K562 (cell line): ENCODE results near the gene LLGL1. TPM values are rescaled to one million over a fixed set of nuclear protein-coding genes. Genes with fewer than 3 reads are reported as not detected.

Experiments used
- ATAC-seq: fragments of 200-7000 bp; cut with Tn5 transposase; 3 replicates; pipeline ENCODE4 v1.9.1; 2020; ENCODE audit warnings: moderate library complexity
- BruUV-seq: library from RNA; stranded (reverse); fragments of 400-500 nt; replicated peaks from 2 replicates; lab custom pipeline; 2021; lab: Mats Ljungman, UMichigan
- CTCF ChIA-PET: fragments of 300-600 bp; formaldehyde crosslinking; extraction: SDS; loops from one replicate; lab custom pipeline; 2021; ENCODE audit warnings: low intra/inter-chr PET ratio; lab: Yijun Ruan, JAX
- POLR2A ChIA-PET: fragments of 300-600, 350-650 bp; sonication (Branson Sonifier 250); formaldehyde crosslinking; extraction: SDS; loops from one replicate; lab custom pipeline; 2021; ENCODE audit warnings: antibody characterized with exemption, inconsistent platforms; lab: Yijun Ruan, JAX
- DNase-seq, 4 experiments: peaks; one replicate each; pipeline versions ENCODE4 v3.0.0 to v3.0.0-alpha.2; 2011 to 2018; ENCODE audit warnings: low spot score in 3 of 4, mixed read lengths in 3 of 4; ENCODE audit errors: extremely low read depth in 1 of 4
- FAIRE-seq: peaks from 2 replicates; lab custom pipeline; 2011; peaks lifted over from hg19 to GRCh38; lab: Jason Lieb, UNC
- H2AFZ ChIP-seq: 2 replicates; pipeline ENCODE4 v1.6.0; 2011; ENCODE audit warnings: low read depth, low read length, control low read depth, inconsistent platforms
- H3K27ac ChIP-seq: fragments of 200-600 bp; 3 replicates; pipeline ENCODE4 v1.8.0; 2011; ENCODE audit warnings: low read depth, mild to moderate bottlenecking, control low read depth, inconsistent platforms, low read length, moderate library complexity, mixed read lengths; ENCODE audit errors: extremely low read depth
- H3K27me3 ChIP-seq, 2 experiments: fragments of 300-600 bp in 1 of 2; 2 replicates in 1 of 2; 3 replicates in 1 of 2; pipeline versions ENCODE4 v1.6.0 to v1.8.0; 2011; ENCODE audit warnings: inconsistent platforms in 2 of 2, low read length in 2 of 2, mild to moderate bottlenecking in 1 of 2, mixed read lengths in 1 of 2, moderate library complexity in 1 of 2; ENCODE audit not compliant: control insufficient read depth in 2 of 2, insufficient read depth in 2 of 2
- H3K36me3 ChIP-seq: fragments of 300-600 bp; 3 replicates; pipeline ENCODE4 v1.8.0; 2011; ENCODE audit warnings: mild to moderate bottlenecking, low read length, inconsistent platforms; ENCODE audit not compliant: control insufficient read depth, insufficient read depth
- H3K4me1 ChIP-seq, 2 experiments: fragments of 200-600 bp in 1 of 2; replicated peaks in 1 of 2; 2 replicates in 1 of 2; 3 replicates in 1 of 2; pipeline versions ENCODE4 v1.5.1 to v1.8.0; 2011; ENCODE audit warnings: inconsistent platforms in 2 of 2, low read length in 2 of 2, mild to moderate bottlenecking in 1 of 2, mixed read lengths in 1 of 2, moderate library complexity in 1 of 2; ENCODE audit not compliant: control insufficient read depth in 2 of 2, insufficient read depth in 2 of 2
- H3K4me2 ChIP-seq: 2 replicates; pipeline ENCODE4 v1.6.1; 2011; ENCODE audit warnings: low read length, control low read depth, inconsistent platforms, mixed read lengths; ENCODE audit not compliant: insufficient read depth
- H3K4me3 ChIP-seq: fragments of 200-600 bp; sonication (generic), shearing (Covaris generic); 2 replicates; pipeline ENCODE4 v1.5.1; 2016; ENCODE audit warnings: control low read depth, inconsistent platforms
- H3K79me2 ChIP-seq: fragments of 200-600 bp; 3 replicates; pipeline ENCODE4 v1.8.0; 2011; ENCODE audit warnings: low read length, inconsistent platforms; ENCODE audit not compliant: control insufficient read depth, insufficient read depth
- H3K9ac ChIP-seq, 2 experiments: 2 replicates each; pipeline versions ENCODE4 v1.6.0 to v1.6.1; 2011; ENCODE audit warnings: low read depth in 2 of 2, low read length in 2 of 2, control low read depth in 1 of 2, inconsistent platforms in 1 of 2, mild to moderate bottlenecking in 1 of 2, mixed read lengths in 1 of 2; ENCODE audit not compliant: insufficient read depth in 1 of 2
- H3K9me1 ChIP-seq: one replicate; pipeline ENCODE4 v1.6.0; 2011; ENCODE audit warnings: inconsistent platforms, mild to moderate bottlenecking, low read length, moderate library complexity; ENCODE audit not compliant: control insufficient read depth, insufficient read depth
- H3K9me3 ChIP-seq: replicated peaks from 2 replicates; pipeline ENCODE4 v1.5.1; 2011; ENCODE audit warnings: low read depth, low read length, inconsistent platforms; ENCODE audit not compliant: control insufficient read depth, insufficient read depth
- H4K20me1 ChIP-seq: replicated peaks from 2 replicates; pipeline ENCODE4 v1.6.1; 2011; ENCODE audit warnings: low read length, inconsistent platforms, mixed read lengths; ENCODE audit not compliant: control insufficient read depth, insufficient read depth
- BMI1 ChIP-seq: fragments of 150-350 bp; IDR thresholded peaks from 2 replicates; pipeline ENCODE4 v1.6.1; 2014; ENCODE audit warnings: low read length
- CEBPZ ChIP-seq: fragments of 150-350 bp; IDR thresholded peaks from 2 replicates; pipeline ENCODE4 v1.6.1; 2014; ENCODE audit warnings: low read depth, mild to moderate bottlenecking, low read length, borderline replicate concordance
- FOS ChIP-seq: IDR thresholded peaks from 3 replicates; pipeline ENCODE4 v1.6.1; 2011; ENCODE audit not compliant: insufficient read length; ENCODE audit errors: extremely low read depth
- HDAC8 ChIP-seq: fragments of 450-650 bp; IDR thresholded peaks from 2 replicates; pipeline ENCODE4 v1.6.1; 2016; ENCODE audit warnings: mild to moderate bottlenecking, missing genetic modification characterization, moderate library complexity, missing compliant biosample characterization
- HSF4 ChIP-seq: fragments of 250-450 bp; sonication (Bioruptor Pico); IDR thresholded peaks from 2 replicates; pipeline ENCODE4 v2.1.2; 2022; ENCODE audit warnings: mild to moderate bottlenecking, moderate library complexity, borderline replicate concordance
- PYGO2 ChIP-seq: fragments of 450-650 bp; IDR thresholded peaks from 2 replicates; pipeline ENCODE4 v1.6.1; 2016; ENCODE audit warnings: mild to moderate bottlenecking, missing genetic modification characterization, moderate library complexity, missing compliant biosample characterization
- RFX1 ChIP-seq: fragments of 450-650 bp; IDR thresholded peaks from 2 replicates; pipeline ENCODE4 v1.6.1; 2016; ENCODE audit warnings: mild to moderate bottlenecking, moderate library complexity
- WHSC1 ChIP-seq: IDR thresholded peaks from one replicate; pipeline ENCODE4 v1.6.1; 2012; ENCODE audit warnings: low read length, control low read depth, inconsistent platforms
- ZNF431 ChIP-seq: sonication (generic); formaldehyde crosslinking; IDR thresholded peaks from 2 replicates; pipeline ENCODE4 v1.8.0; 2022; ENCODE audit warnings: mild to moderate bottlenecking, missing genetic modification reagents
- ZNF644 ChIP-seq: fragments of 200-800 bp; sonication (Bioruptor generic); IDR thresholded peaks from 2 replicates; pipeline ENCODE4 v1.6.1; 2016; ENCODE audit warnings: low read depth, missing genetic modification characterization, missing compliant biosample characterization
- WGBS: fragments of 100-300 bp; shearing (Covaris generic); methylation state at CpG from one replicate; pipeline ENCODE4 v1.1.6; 2016; ENCODE audit warnings: low coverage, mixed read lengths; ENCODE audit not compliant: insufficient coverage; ENCODE audit errors: missing lambda C conversion rate; 5-methylcytosine and 5-hydroxymethylcytosine counted together
- in situ Hi-C: fragments of 300-500 bp; cut with MboI; formaldehyde crosslinking; loops from 4 replicates; pipeline ENCODE4 v1.15.0; 2018; ENCODE audit warnings: inconsistent platforms, mixed read lengths
- intact Hi-C: fragments of 100-400 bp; cut with micrococcal nuclease; formaldehyde crosslinking; loops from 2 replicates; pipeline ENCODE4 v1.14.2; 2022
- polyA plus RNA-seq, 8 experiments: library from polyadenylated mRNA; depleted of rRNA in 4 of 8; stranded (reverse) in 5 of 8; unstranded in 3 of 8; fragments of >200 nt; fragmentation: Nextera tagmentation in 2 of 8; fragmentation: Illumina TruSeq in 1 of 8; extraction: Ambion mirVana in 2 of 8; extraction: Trizol in 1 of 8; gene quantifications; 2 replicates each; pipeline versions ENCODE4 v1.2.1 to v1.2.3, GENCODE V29; 2011 to 2014; ENCODE audit warnings: inconsistent platforms in 1 of 8, missing spikeins in 1 of 8
- total RNA-seq, 7 experiments: library from RNA; depleted of rRNA in 6 of 7; stranded (reverse); fragments of >200 nt in 6 of 7; fragmentation: Illumina TruSeq in 2 of 7; extraction: Trizol in 2 of 7; gene quantifications; 2 replicates each; pipeline versions ENCODE4 v1.2.1 to v1.2.3, GENCODE V29; 2011 to 2021; ENCODE audit warnings: low replicate concordance in 1 of 7
- TF ChIP-seq, protein P1 (sequence below): sonication (generic); formaldehyde crosslinking; IDR thresholded peaks from 2 replicates; pipeline ENCODE4 v1.9.0; 2022; ENCODE audit warnings: mild to moderate bottlenecking, missing genetic modification reagents

Gene LLGL1
- total and polyA plus RNA-seq, 9 of the 15 experiments (the other 6 are each of a cell fraction or from before 2014, with no cell fraction given): 0.11 to 12.9 (median 5.3) TPM; not detected in 1

DNA sequence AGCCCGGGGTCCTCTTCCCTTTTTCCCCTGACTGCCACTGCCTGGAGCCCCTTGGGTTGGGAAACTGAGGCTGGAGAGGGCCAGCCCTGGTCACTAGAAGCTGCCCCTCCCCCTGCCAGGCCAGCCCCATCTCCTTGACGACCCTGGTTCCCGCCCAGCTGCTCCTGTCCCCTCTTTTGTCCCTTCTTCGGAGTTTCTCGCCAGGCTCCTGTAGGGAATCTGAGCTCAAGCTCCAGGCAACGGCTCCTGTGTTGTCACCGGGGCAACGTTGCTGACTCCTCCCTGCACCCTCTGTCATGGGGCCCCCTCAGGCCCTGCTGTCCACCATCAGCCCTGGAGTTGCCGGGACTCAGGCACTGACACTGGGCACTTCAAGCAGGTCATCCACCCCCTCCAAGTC is 5.7 kb downstream of the LLGL1 start:
- Histone ChIP-seq H3K9me3 (no peaks in the 10 kb centered on the region), H3K4me2 (no peak overlapping the region), H3K9me1 (no peaks in the 10 kb centered on the region), H3K9ac (peak overlapping the region in 1 of 2 experiments; percentile 17; a peak in 1 of 4 replicates), H2AFZ (no peak overlapping the region), H3K27me3 (no peaks in the 10 kb centered on the region), H3K4me1 (peaks cover 0 to 35% of the 10 kb centered on the region in 2 experiments; a peak in 3 of 5 replicates), H3K27ac (no peak overlapping the region), H4K20me1 (no peaks in the 10 kb centered on the region), H3K4me3 (no peak overlapping the region), H3K36me3 (no peaks in the 10 kb centered on the region), H3K79me2 (peaks cover 4% of the 10 kb centered on the region; the same call in 2 of the 3 replicates)
- CTCF ChIA-PET: interaction anchor here (1.2 kb wide), 1 partner anchor 91 kb away, joined by 4 read pairs; no protein-coding TSS in a partner anchor
- TF ChIP-seq RFX1 (peak; percentile 36; the same call in 1 of the 2 replicates), PYGO2 (tag) (no peak)
- 54% methylated on average over 7 of the region's 9 CpGs for WGBS
- BruUV-seq: no TSS peak
- ATAC-seq: no peak
- in situ Hi-C loops (no loop called here), intact Hi-C loops (no loop called here)
- FAIRE-seq: no peak
- POLR2A ChIA-PET: interaction anchor here (0.8 to 1.1 kb wide), 2 partner anchors 15 to 28 kb away, joined by 3 to 4 read pairs; partner anchors contain the start of gene FLII
- DNase-seq: no peak

DNA sequence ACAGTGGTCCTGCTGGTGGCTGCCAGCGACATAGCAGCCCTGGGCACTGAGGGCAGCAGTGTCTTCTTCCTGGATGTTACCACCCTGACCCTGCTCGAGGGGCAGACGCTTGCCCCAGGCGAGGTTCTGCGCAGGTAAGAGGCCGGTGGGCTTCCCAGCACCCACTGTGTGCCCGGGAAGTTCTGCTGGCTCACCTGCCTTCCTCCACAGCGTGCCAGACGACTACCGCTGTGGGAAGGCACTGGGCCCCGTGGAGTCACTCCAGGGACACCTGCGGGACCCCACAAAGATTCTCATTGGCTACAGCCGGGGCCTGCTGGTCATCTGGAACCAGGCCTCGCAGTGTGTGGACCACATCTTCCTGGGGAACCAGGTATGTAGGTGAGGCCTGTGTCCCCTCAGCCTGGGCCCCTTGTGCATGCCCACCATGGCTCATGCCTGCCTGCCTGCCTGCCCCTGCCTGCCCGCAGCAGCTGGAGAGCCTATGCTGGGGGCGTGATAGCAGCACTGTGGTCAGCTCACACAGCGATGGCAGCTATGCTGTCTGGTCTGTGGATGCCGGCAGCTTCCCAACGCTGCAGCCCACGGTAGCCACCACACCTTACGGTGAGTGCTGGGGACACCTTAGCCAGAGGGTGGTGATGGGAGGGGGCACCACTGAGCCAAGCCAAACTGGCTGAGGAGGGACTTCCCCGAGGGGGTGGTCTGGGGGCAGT is 8.5 kb downstream of the LLGL1 start:
- POLR2A ChIA-PET: no interaction called here
- no peak for DNase-seq
- no peaks in the 10 kb centered on the region for H4K20me1 ChIP-seq
- CTCF ChIA-PET: no interaction called here
- intact Hi-C loops: no loop called here
- no TSS peak for BruUV-seq
- no peak overlapping the region for H3K4me2 ChIP-seq
- WGBS: 62% methylated on average over 16 of the region's 22 CpGs
- peak overlapping the region in 1 of 2 experiments; percentile 26; a peak in 1 of 4 replicates for H3K9ac ChIP-seq
- ATAC-seq: no peak
- H3K36me3 ChIP-seq: no peaks in the 10 kb centered on the region
- no peaks in the 10 kb centered on the region for H3K27me3 ChIP-seq
- FAIRE-seq: no peak
- in situ Hi-C loops: no loop called here
- H3K27ac ChIP-seq: no peak overlapping the region
- no peak overlapping the region for H2AFZ ChIP-seq
- no peaks in the 10 kb centered on the region for H3K79me2 ChIP-seq
- H3K4me3 ChIP-seq: no peak overlapping the region
- H3K9me3 ChIP-seq: no peaks in the 10 kb centered on the region
- H3K9me1 ChIP-seq: no peaks in the 10 kb centered on the region
- H3K4me1 ChIP-seq: peaks cover 0 to 31% of the 10 kb centered on the region in 2 experiments; a peak in 2 of 5 replicates
- TF ChIP-seq HDAC8 (no peak), ZNF431 (no peak), CEBPZ (no peak), RFX1 (no peak), WHSC1 (no peak), BMI1 (no peak), FOS (no peak), ZNF644 (no peak), HSF4 (CRISPR knock-in tag) (no peak)
- TF ChIP-seq, protein P1, sequence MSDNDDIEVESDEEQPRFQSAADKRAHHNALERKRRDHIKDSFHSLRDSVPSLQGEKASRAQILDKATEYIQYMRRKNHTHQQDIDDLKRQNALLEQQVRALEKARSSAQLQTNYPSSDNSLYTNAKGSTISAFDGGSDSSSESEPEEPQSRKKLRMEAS (CRISPR knock-in tag): no peak
